Right lobe of liver (tissue), 6 donors: Measurements from ENCODE around the gene STX3. TPM values are rescaled to one million over a fixed set of nuclear protein-coding genes. Genes with fewer than 3 reads are reported as not detected.

Source experiments
- ATAC-seq, 4 donors: fragments of 200-7000 bp; cut with Tn5 transposase; one replicate each; pipeline ENCODE4 v1.9.1; 2020; ENCODE audit warnings: mild to moderate bottlenecking in 4 of 4, moderate library complexity in 4 of 4
- DNase-seq, 3 donors: peaks; one replicate each; pipeline ENCODE4 v3.0.0-alpha.2; 2020
- H3K27ac ChIP-seq, 3 donors: fragments of 200-600 bp; one replicate each; pipeline ENCODE4 v1.8.0; 2022
- H3K27me3 ChIP-seq, 2 donors: fragments of 200-600 bp; one replicate each; pipeline ENCODE4 v1.8.0; 2022
- H3K36me3 ChIP-seq, 4 donors: fragments of 200-600 bp; sonication (generic) in 1 of 4; one replicate each; pipeline versions ENCODE4 v1.5.1 to v1.8.0; 2017 to 2022; ENCODE audit warnings: control low read depth in 1 of 4
- H3K4me1 ChIP-seq, 4 donors: fragments of 200-600 bp; sonication (generic) in 1 of 4; one replicate each; pipeline versions ENCODE4 v1.5.1 to v1.8.0; 2017 to 2022; ENCODE audit warnings: control low read depth in 1 of 4
- H3K4me3 ChIP-seq, 3 donors: fragments of 200-600 bp; one replicate each; pipeline ENCODE4 v1.8.0; 2022
- H3K9me3 ChIP-seq, 4 donors: fragments of 200-600 bp; sonication (generic) in 1 of 4; one replicate each; pipeline versions ENCODE4 v1.5.1 to v1.8.0; 2017 to 2022; ENCODE audit warnings: control low read depth in 1 of 4
- POLR2A ChIP-seq: fragments of 450-650 bp; IDR thresholded peaks from one replicate; pipeline ENCODE4 v1.6.1; 2017; ENCODE audit warnings: antibody characterized with exemption, mild to moderate bottlenecking
- WGBS: methylation state at CpG from one replicate; pipeline ENCODE4 v1.1.6; 2018; ENCODE audit warnings: low coverage, low lambda C conversion rate; ENCODE audit not compliant: insufficient coverage; ENCODE audit errors: missing lambda C conversion rate; 5-methylcytosine and 5-hydroxymethylcytosine counted together
- intact Hi-C, 2 donors: fragments of 100-400 bp; cut with DNase I; formaldehyde crosslinking; loops; one replicate each; pipeline versions ENCODE4 v1.11.2 to v1.14.1; 2022
- total RNA-seq, 6 experiments: library from RNA; depleted of rRNA in 2 of 6; stranded (reverse); fragments of >200 nt in 2 of 6; fragmentation: NEBNext Ultra II Directional in 3 of 6; extraction: Animal tissue kit (Norgen Biotek cat#: 25700) in 3 of 6; gene quantifications; one replicate each; pipeline versions ENCODE4 v1.1.0 to v1.2.4, GENCODE V29; 2016 to 2023
- TF ChIP-seq, protein P1 (sequence below), 4 donors: fragments of 200-600 bp in 3 of 4; fragments of 450-650 bp in 1 of 4; IDR thresholded peaks; one replicate each; pipeline versions ENCODE4 v1.5.1 to v1.8.0; 2016 to 2022; ENCODE audit warnings: antibody characterized with exemption in 4 of 4, mild to moderate bottlenecking in 2 of 4
- donor health status: DM: no; HTN: yes; CAD: no.
- donor health status: DM: no; HTN: no; CAD: no.
- donor health status: DM: no; HTN: no; CAD: no.
- donor health status: DM: no; HTN: yes; CAD: no.
- donor health status: DM: no; HTN: yes; CAD: no.

Gene STX3
- total RNA-seq, 6 experiments from 2014 or later, result 4.5 to 16.5 (median 8.6) TPM

DNA sequence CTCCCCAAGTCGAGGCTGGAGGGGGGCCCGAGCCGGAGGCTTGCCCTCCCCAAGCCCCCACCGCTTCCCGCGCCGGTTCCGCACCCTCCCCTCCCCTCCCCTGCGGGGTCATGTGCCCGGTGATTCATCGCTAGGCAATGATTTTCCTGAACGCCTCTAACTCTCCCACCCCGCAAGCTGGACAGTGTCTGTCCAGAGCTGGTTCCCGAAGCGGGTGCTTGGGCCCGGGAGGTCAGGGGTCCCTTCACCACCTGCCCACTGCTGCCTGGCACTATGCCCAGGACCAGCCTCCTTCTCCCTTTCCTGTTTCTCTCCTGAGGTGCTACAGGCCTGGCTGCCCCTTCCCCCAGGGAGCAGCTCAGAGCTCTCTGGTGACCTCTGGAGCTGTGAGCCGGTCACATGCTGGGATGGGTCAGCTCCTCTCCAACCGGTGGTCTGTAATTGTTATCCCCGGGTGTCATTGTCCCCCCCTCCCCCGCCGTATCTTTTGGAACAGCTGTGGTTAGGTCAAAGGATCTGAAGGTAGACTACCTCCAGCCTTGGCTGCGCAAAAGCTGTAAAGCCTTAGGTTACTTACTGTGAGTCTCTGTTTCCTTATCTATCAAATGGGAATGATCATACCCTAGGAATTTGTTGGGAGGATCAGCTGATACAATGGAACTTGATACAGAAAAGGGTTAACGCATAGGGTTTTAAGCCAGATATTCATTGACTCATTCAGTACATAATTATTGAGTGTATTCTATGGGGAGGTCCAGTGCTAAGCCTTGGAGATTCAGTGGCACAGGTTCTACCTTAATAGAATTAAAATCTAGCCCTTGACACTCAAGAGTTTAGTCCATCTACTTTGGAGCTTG lies 753 bp downstream of the STX3 start:
- TF ChIP-seq, protein P1, sequence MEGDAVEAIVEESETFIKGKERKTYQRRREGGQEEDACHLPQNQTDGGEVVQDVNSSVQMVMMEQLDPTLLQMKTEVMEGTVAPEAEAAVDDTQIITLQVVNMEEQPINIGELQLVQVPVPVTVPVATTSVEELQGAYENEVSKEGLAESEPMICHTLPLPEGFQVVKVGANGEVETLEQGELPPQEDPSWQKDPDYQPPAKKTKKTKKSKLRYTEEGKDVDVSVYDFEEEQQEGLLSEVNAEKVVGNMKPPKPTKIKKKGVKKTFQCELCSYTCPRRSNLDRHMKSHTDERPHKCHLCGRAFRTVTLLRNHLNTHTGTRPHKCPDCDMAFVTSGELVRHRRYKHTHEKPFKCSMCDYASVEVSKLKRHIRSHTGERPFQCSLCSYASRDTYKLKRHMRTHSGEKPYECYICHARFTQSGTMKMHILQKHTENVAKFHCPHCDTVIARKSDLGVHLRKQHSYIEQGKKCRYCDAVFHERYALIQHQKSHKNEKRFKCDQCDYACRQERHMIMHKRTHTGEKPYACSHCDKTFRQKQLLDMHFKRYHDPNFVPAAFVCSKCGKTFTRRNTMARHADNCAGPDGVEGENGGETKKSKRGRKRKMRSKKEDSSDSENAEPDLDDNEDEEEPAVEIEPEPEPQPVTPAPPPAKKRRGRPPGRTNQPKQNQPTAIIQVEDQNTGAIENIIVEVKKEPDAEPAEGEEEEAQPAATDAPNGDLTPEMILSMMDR (IDR thresholded peaks at IDR 0.05), result no peak
- no peak for TF ChIP-seq POLR2A
- DNase-seq, result peak; percentile 75 to 88 (median 85)

DNA sequence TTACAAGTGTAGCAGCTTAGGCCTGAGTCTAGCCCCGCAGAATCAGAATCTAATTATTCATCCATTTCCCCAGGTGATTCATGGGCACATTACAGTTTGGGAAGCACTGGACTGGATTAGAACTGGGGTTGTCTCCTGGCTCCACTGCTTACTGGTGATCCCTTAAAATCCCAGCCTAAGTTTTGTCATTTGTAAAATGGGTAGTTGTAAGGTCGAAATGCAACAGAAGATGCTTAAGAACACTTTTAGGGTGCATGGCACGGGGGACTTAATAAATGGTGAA lies 1.3 kb downstream of the STX3 start:
- H3K9me3 ChIP-seq, result no peaks in the 10 kb centered on the region
- no peak for ATAC-seq
- no peaks in the 10 kb centered on the region for H3K36me3 ChIP-seq
- 43% methylated on average over 3 of the region's 3 CpGs for WGBS
- no peaks in the 10 kb centered on the region for H3K4me1 ChIP-seq
- TF ChIP-seq POLR2A, result no peak
- TF ChIP-seq, protein P1 (IDR thresholded peaks at IDR 0.05), result no peak
- no peak for DNase-seq
- intact Hi-C loops, result no loop called here
- H3K4me3 ChIP-seq, result peak overlapping the region in 1 of 3 donors; percentile 88
- peak overlapping the region in 2 of 3 donors; percentile 86 to 94 for H3K27ac ChIP-seq
- H3K27me3 ChIP-seq, result no peaks in the 10 kb centered on the region

More for the DNA sequence above, 753 bp downstream of the STX3 start:
- Histone ChIP-seq H3K27ac (peak overlapping the region; percentile 84 to 94 (median 86)), H3K4me3 (peak overlapping the region; percentile 84 to 88 (median 88)), H3K4me1 (no peaks in the 10 kb centered on the region), H3K27me3 (no peaks in the 10 kb centered on the region), H3K9me3 (no peaks in the 10 kb centered on the region), H3K36me3 (no peaks in the 10 kb centered on the region)
- ATAC-seq, result peak; percentile 71 to 83 (median 74)
- intact Hi-C loops, result no loop called here
- WGBS, result 17% methylated on average over 10 of the region's 23 CpGs

DNA sequence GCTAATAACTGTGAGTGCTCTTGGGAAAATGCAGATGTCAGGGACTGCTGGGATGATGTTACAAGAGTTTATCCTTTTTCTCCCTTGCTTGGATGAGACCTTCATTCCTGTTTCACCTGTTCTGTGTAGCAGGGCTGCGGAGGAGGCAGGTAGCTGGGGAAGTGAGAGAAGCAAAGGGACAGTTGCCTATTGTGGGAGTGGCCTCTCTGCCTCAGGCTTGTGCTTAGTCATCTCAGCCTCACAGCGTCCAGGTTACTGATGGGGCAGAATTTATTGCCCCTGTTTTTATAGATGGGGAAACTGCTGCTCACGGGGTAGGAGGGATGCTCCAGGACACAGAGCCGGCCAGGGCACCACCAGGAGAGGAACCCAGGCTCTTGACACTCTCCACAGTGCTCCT lies 1.7 kb downstream of the STX3 start:
- WGBS, result 30% methylated on average over 2 of the region's 4 CpGs
- Histone ChIP-seq H3K9me3 (no peaks in the 10 kb centered on the region), H3K4me3 (no peak overlapping the region), H3K36me3 (no peaks in the 10 kb centered on the region), H3K27me3 (no peaks in the 10 kb centered on the region), H3K4me1 (no peaks in the 10 kb centered on the region), H3K27ac (no peak overlapping the region)
- TF ChIP-seq, protein P1 (IDR thresholded peaks at IDR 0.05), result no peak
- no peak for TF ChIP-seq POLR2A
- ATAC-seq (peak in 1 of 4 donors; percentile 24), DNase-seq (peak in 1 of 3 donors; percentile 51)
- intact Hi-C loops, result no loop called here

DNA sequence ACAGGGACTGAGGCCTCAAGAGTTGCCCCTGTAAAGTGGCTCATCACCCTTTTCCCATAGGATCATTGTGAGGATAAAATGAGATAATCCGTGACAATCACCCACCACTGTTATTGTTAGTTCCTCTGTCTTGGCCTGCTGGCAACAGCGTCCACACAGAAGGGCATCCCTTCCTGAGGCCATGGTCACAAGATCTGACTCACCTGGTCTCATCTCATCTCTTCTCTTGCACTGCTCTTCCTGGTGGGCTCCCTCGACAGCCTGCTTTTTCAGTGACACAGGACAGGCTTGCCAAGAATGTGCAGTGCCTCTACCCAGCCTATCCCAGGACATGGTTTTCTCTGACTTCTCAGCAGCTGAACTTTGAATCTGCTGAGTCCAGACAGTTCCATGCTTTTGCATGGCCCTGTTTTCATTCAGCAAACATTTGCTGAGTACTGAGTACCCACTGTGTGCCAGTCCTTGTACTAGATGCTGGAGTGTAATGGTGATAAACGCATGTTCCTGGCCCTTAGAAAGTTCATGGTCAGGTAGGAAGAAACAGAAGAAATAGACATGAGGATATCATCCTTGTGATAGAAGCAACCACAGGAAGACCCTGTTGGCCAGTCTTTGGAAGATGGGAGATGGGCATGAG lies 3.3 kb downstream of the STX3 start:
- Histone ChIP-seq H3K9me3 (no peaks in the 10 kb centered on the region), H3K36me3 (no peaks in the 10 kb centered on the region), H3K4me3 (no peak overlapping the region), H3K27ac (no peak overlapping the region), H3K4me1 (no peaks in the 10 kb centered on the region), H3K27me3 (no peaks in the 10 kb centered on the region)
- intact Hi-C loops, result no loop called here
- TF ChIP-seq POLR2A, result no peak
- ATAC-seq (no peak), DNase-seq (no peak)
- 78% methylated on average over 2 of the region's 4 CpGs for WGBS

DNA sequence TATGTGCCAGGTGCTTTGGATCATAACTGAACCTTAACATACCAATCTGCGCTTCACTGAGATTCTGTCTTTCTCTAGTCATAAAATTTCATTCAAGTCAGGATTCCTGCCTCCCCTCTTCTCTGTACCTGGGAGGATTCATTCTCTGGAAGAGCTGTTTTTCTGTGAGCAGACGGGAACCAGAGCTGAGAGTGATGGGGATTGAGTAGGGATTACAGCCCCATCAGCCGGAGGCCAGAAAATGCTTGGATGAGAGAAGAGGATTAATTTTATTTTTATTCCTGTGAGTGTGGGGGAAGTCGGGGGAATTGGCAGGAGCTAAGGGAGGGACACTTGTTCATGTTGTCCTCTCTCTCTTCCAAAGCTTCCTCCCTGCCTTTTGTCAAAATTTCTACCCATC lies 4.7 kb downstream of the STX3 start:
- H3K27me3 ChIP-seq, result no peaks in the 10 kb centered on the region
- intact Hi-C loops, result loop anchor here in 1 of 2 donors (5.0 kb wide), 1 partner anchor 37 kb away; no protein-coding TSS in a partner anchor
- no peak overlapping the region for H3K4me3 ChIP-seq
- WGBS, result 74% methylated on average over 4 of the region's 4 CpGs
- no peak overlapping the region for H3K27ac ChIP-seq
- no peaks in the 10 kb centered on the region for H3K36me3 ChIP-seq
- TF ChIP-seq POLR2A, result no peak
- TF ChIP-seq, protein P1 (IDR thresholded peaks at IDR 0.05), result no peak
- H3K4me1 ChIP-seq, result no peaks in the 10 kb centered on the region
- no peaks in the 10 kb centered on the region for H3K9me3 ChIP-seq
- ATAC-seq (no peak), DNase-seq (no peak)
